DMS79 treated with DMSO at 0.1 percent for 48 hours (cell line): Measurements from ENCODE around the gene NFATC3.
A peak's percentile ranks its signal among the peaks of the same experiment; 100 is the strongest.
"Not testable (repeated sequence)": the region's sequence is repeated elsewhere in the genome, so short reads cannot be mapped to it uniquely, and the experiment has no call there.

ENCODE experiments used
- DNase-seq: peaks from one replicate; lab custom pipeline; 2025; lab: John Stamatoyannopoulos, UW

Gene NFATC3

GRCh38 chr16:68090130-68090529 lies 5.0 kb downstream of the NFATC3 start:
- DNase-seq, result no peak

GRCh38 chr16:68090533-68090932 lies 5.4 kb downstream of the NFATC3 start:
- DNase-seq, result no peak

GRCh38 chr16:68091380-68092261 lies 6.5 kb downstream of the NFATC3 start:
- peak; percentile 76 for DNase-seq

- DNase-seq, result not testable (repeated sequence)
Observed at GRCh38 chr16:68092275-68092674, 7.1 kb downstream of the NFATC3 start.

GRCh38 chr16:68093816-68094613 lies 8.8 kb downstream of the NFATC3 start:
- no peak for DNase-seq

- DNase-seq, result no peak
Observed at GRCh38 chr16:68094614-68094934, 9.4 kb downstream of the NFATC3 start.

GRCh38 chr16:68096491-68096890 lies 11.3 kb downstream of the NFATC3 start:
- no peak for DNase-seq

GRCh38 chr16:68097088-68097487 lies 11.9 kb downstream of the NFATC3 start:
- no peak for DNase-seq

GRCh38 chr16:68097895-68098294 lies 12.7 kb downstream of the NFATC3 start:
- no peak for DNase-seq

- no peak for DNase-seq
Observed at GRCh38 chr16:68100488-68100887, 15.3 kb downstream of the NFATC3 start.

- no peak for DNase-seq
Observed at GRCh38 chr16:68105611-68106010, 20.4 kb downstream of the NFATC3 start.

- not testable (repeated sequence) for DNase-seq
Observed at GRCh38 chr16:68107230-68107928, 22.2 kb downstream of the NFATC3 start.

GRCh38 chr16:68109156-68109555 lies 24.0 kb downstream of the NFATC3 start:
- not testable (repeated sequence) for DNase-seq

- not testable (repeated sequence) for DNase-seq
Observed at GRCh38 chr16:68110611-68111010, 25.4 kb downstream of the NFATC3 start.

- DNase-seq, result no peak
Observed at GRCh38 chr16:68111379-68111778, 26.2 kb downstream of the NFATC3 start.

- no peak for DNase-seq
Observed at GRCh38 chr16:68113059-68113761, 28.0 kb downstream of the NFATC3 start.

- DNase-seq, result no peak
Observed at GRCh38 chr16:68113765-68114240, 28.6 kb downstream of the NFATC3 start.

GRCh38 chr16:68114939-68115338 lies 29.8 kb downstream of the NFATC3 start:
- not testable (repeated sequence) for DNase-seq

- DNase-seq, result no peak
Observed at GRCh38 chr16:68115851-68116250, 30.7 kb downstream of the NFATC3 start.

GRCh38 chr16:68116256-68116867 lies 31.2 kb downstream of the NFATC3 start:
- no peak for DNase-seq

GRCh38 chr16:68117884-68118283 lies 32.7 kb downstream of the NFATC3 start:
- no peak for DNase-seq
